H1 (cell line): Measurements from ENCODE around the gene ARHGAP42. TPM values are rescaled to one million over a fixed set of nuclear protein-coding genes. Genes with fewer than 3 reads are reported as not detected.

ENCODE experiments used
- CTCF ChIA-PET: fragments of 300-600 bp; sonication (Branson Sonifier 250); formaldehyde crosslinking; loops from one replicate; lab custom pipeline; 2021; ENCODE audit not compliant: partially characterized antibody; lab: Charles Lee
- POLR2A ChIA-PET: fragments of 300-600 bp; sonication (Branson Sonifier 250); formaldehyde crosslinking; loops from one replicate; lab custom pipeline; 2021; ENCODE audit warnings: inconsistent platforms; ENCODE audit not compliant: partially characterized antibody; lab: Charles Lee
- DNase-seq, 2 experiments: peaks; one replicate each; pipeline versions ENCODE4 v3.0.0 to v3.0.0-alpha.2; 2010 to 2022; ENCODE audit warnings: low spot score in 2 of 2, low read depth in 1 of 2, mixed read lengths in 1 of 2
- FAIRE-seq: peaks from 2 replicates; lab custom pipeline; 2011; peaks lifted over from hg19 to GRCh38; lab: Jason Lieb, UNC
- H2AFZ ChIP-seq: 2 replicates; pipeline ENCODE4 v1.8.1; 2012; ENCODE audit warnings: low read length, inconsistent platforms
- H2AK5ac ChIP-seq: 2 replicates; pipeline ENCODE4 v1.6.1; 2013; ENCODE audit warnings: low read depth, low read length
- H2BK120ac ChIP-seq: replicated peaks from 2 replicates; pipeline ENCODE3; 2013; ENCODE audit warnings: low read depth, low read length, inconsistent platforms
- H2BK12ac ChIP-seq: 2 replicates; pipeline ENCODE4 v1.6.1; 2013; ENCODE audit warnings: low read depth, low read length
- H2BK15ac ChIP-seq: 2 replicates; pipeline ENCODE4 v1.6.1; 2013; ENCODE audit warnings: low read length
- H2BK20ac ChIP-seq: 2 replicates; pipeline ENCODE4 v1.6.1; 2013; ENCODE audit warnings: low read length
- H2BK5ac ChIP-seq: 2 replicates; pipeline ENCODE4 v1.6.1; 2013; ENCODE audit warnings: low read depth, low read length
- H3K14ac ChIP-seq: 2 replicates; pipeline ENCODE4 v1.6.1; 2013; ENCODE audit warnings: inconsistent platforms; ENCODE audit not compliant: insufficient read length
- H3K18ac ChIP-seq: 2 replicates; pipeline ENCODE4 v1.6.1; 2013; ENCODE audit warnings: low read length; ENCODE audit errors: extremely low read depth
- H3K23ac ChIP-seq: 2 replicates; pipeline ENCODE4 v1.6.1; 2013; ENCODE audit warnings: inconsistent platforms; ENCODE audit not compliant: insufficient read length
- H3K23me2 ChIP-seq: 2 replicates; pipeline ENCODE4 v1.6.1; 2013; ENCODE audit warnings: low read depth, low read length
- H3K27ac ChIP-seq: 2 replicates; pipeline ENCODE4 v1.6.1; 2011; ENCODE audit warnings: low read depth, low read length, inconsistent platforms
- H3K27me3 ChIP-seq, 4 experiments: replicated peaks in 1 of 4; 1 replicate in 1 of 4; 2 replicates in 3 of 4; pipeline versions ENCODE4 v1.6.1 to v1.8.1; 2011 to 2013; ENCODE audit warnings: low read length in 3 of 4, mild to moderate bottlenecking in 3 of 4, inconsistent platforms in 2 of 4, mixed read lengths in 2 of 4, moderate library complexity in 1 of 4; ENCODE audit not compliant: control insufficient read depth in 3 of 4, insufficient read depth in 3 of 4; ENCODE audit errors: extremely low read depth in 1 of 4
- H3K36me3 ChIP-seq, 4 experiments: 2 replicates each; pipeline versions ENCODE4 v1.6.1 to v1.8.1; 2011 to 2013; ENCODE audit warnings: mild to moderate bottlenecking in 4 of 4, low read length in 3 of 4, moderate library complexity in 2 of 4, control low read depth in 1 of 4, inconsistent platforms in 1 of 4; ENCODE audit not compliant: insufficient read depth in 4 of 4, control insufficient read depth in 2 of 4
- H3K4ac ChIP-seq: replicated peaks from 2 replicates; pipeline ENCODE3; 2013; ENCODE audit warnings: low read length, low read depth, mixed read lengths, inconsistent platforms; ENCODE audit not compliant: insufficient read length
- H3K4me1 ChIP-seq, 4 experiments: replicated peaks in 1 of 4; 1 replicate in 1 of 4; 2 replicates in 3 of 4; pipeline versions ENCODE4 v1.6.1 to v1.8.1; 2011 to 2013; ENCODE audit warnings: low read length in 3 of 4, inconsistent platforms in 2 of 4, mixed read lengths in 1 of 4; ENCODE audit not compliant: insufficient read depth in 4 of 4, control insufficient read depth in 3 of 4
- H3K4me2 ChIP-seq, 2 experiments: 2 replicates each; pipeline versions ENCODE4 v1.6.1 to v1.8.1; 2011 to 2013; ENCODE audit warnings: low read depth in 2 of 2, low read length in 2 of 2, control low read depth in 1 of 2, inconsistent platforms in 1 of 2, mild to moderate bottlenecking in 1 of 2; ENCODE audit not compliant: insufficient read depth in 1 of 2
- H3K4me3 ChIP-seq, 4 experiments: fragments of 200-600, 300-600 bp in 1 of 4; sonication (generic), shearing (Covaris generic), sonication (Bioruptor Twin) in 1 of 4; 2 replicates each; pipeline versions ENCODE4 v1.5.1 to v1.8.1; 2011 to 2016; ENCODE audit warnings: low read length in 4 of 4, low read depth in 3 of 4, control low read depth in 2 of 4, inconsistent platforms in 2 of 4, mild to moderate bottlenecking in 2 of 4, mixed read lengths in 1 of 4, moderate library complexity in 1 of 4; ENCODE audit not compliant: insufficient read depth in 2 of 4; ENCODE audit errors: extremely low read depth in 1 of 4
- H3K56ac ChIP-seq: replicated peaks from 2 replicates; pipeline ENCODE3; 2013; ENCODE audit warnings: low read depth, mild to moderate bottlenecking, mixed read lengths, low read length, inconsistent platforms; ENCODE audit not compliant: insufficient read length
- H3K79me1 ChIP-seq: 2 replicates; pipeline ENCODE4 v1.6.1; 2013; ENCODE audit warnings: low read depth, low read length, control low read depth
- H3K79me2 ChIP-seq, 2 experiments: 2 replicates each; pipeline versions ENCODE4 v1.6.1 to v1.8.1; 2012 to 2013; ENCODE audit warnings: low read length in 2 of 2, mild to moderate bottlenecking in 2 of 2, inconsistent platforms in 1 of 2; ENCODE audit not compliant: insufficient read depth in 2 of 2, control insufficient read depth in 1 of 2
- H3K9ac ChIP-seq, 4 experiments: replicated peaks in 1 of 4; 1 replicate in 1 of 4; 2 replicates in 3 of 4; pipeline versions ENCODE4 v1.6.1 to v1.8.1; 2011 to 2013; ENCODE audit warnings: low read depth in 3 of 4, low read length in 3 of 4, control low read depth in 2 of 4, mild to moderate bottlenecking in 2 of 4, moderate library complexity in 2 of 4, inconsistent platforms in 1 of 4; ENCODE audit errors: extremely low read depth in 1 of 4
- H3K9me3 ChIP-seq, 2 experiments: 2 replicates each; pipeline versions ENCODE4 v1.6.1 to v1.8.1; 2012 to 2013; ENCODE audit warnings: mild to moderate bottlenecking in 2 of 2, moderate library complexity in 2 of 2, control low read depth in 1 of 2, inconsistent platforms in 1 of 2, low read depth in 1 of 2, low read length in 1 of 2, mixed read lengths in 1 of 2; ENCODE audit not compliant: insufficient read depth in 2 of 2
- H4K20me1 ChIP-seq, 2 experiments: replicated peaks in 1 of 2; 2 replicates each; pipeline versions ENCODE3 to v1.8.1; 2011 to 2013; ENCODE audit warnings: inconsistent platforms in 2 of 2, low read length in 2 of 2, mild to moderate bottlenecking in 1 of 2; ENCODE audit not compliant: insufficient read depth in 2 of 2, control insufficient read depth in 1 of 2
- H4K5ac ChIP-seq: 2 replicates; pipeline ENCODE4 v1.6.1; 2013; ENCODE audit warnings: low read length, low read depth, mixed read lengths, inconsistent platforms; ENCODE audit not compliant: insufficient read length
- H4K8ac ChIP-seq: 2 replicates; pipeline ENCODE4 v1.8.0; 2013; ENCODE audit warnings: mild to moderate bottlenecking, moderate library complexity, low read length, inconsistent platforms; ENCODE audit not compliant: insufficient read depth; ENCODE audit errors: extremely low read depth
- H4K91ac ChIP-seq: replicated peaks from 2 replicates; pipeline ENCODE3; 2013; ENCODE audit warnings: low read length, mixed read lengths, inconsistent platforms; ENCODE audit not compliant: insufficient read length
- ASH2L ChIP-seq: fragments of 200-600, 300-600 bp; sonication (generic); IDR thresholded peaks from one replicate; pipeline ENCODE4 v1.7.1; 2017; ENCODE audit warnings: low read length
- CTCF ChIP-seq, 3 experiments: IDR thresholded peaks; 1 replicate in 2 of 3; 2 replicates in 1 of 3; pipeline versions ENCODE4 v1.5.1 to v1.6.1; 2011; ENCODE audit warnings: low read length in 3 of 3, mild to moderate bottlenecking in 3 of 3, inconsistent platforms in 2 of 3, low read depth in 1 of 3, moderate library complexity in 1 of 3; ENCODE audit not compliant: insufficient read depth in 1 of 3; ENCODE audit errors: control extremely low read depth in 1 of 3
- GABPA ChIP-seq: IDR thresholded peaks from 2 replicates; pipeline ENCODE4 v1.6.1; 2011; ENCODE audit warnings: mild to moderate bottlenecking, low read length, moderate library complexity, borderline replicate concordance; ENCODE audit not compliant: insufficient read depth
- HDAC2 ChIP-seq, 2 experiments: fragments of 300-600 bp in 1 of 2; sonication (generic) in 1 of 2; IDR thresholded peaks; 2 replicates each; pipeline ENCODE4 v1.6.1; 2011 to 2012; ENCODE audit warnings: low read depth in 2 of 2, low read length in 2 of 2, mild to moderate bottlenecking in 2 of 2, moderate library complexity in 2 of 2, borderline replicate concordance in 1 of 2, inconsistent platforms in 1 of 2
- KDM1A ChIP-seq: fragments of 200-600, 300-600 bp; sonication (generic); IDR thresholded peaks from 2 replicates; pipeline ENCODE4 v1.7.1; 2016; ENCODE audit warnings: mild to moderate bottlenecking, low read length, borderline replicate concordance
- RFX5 ChIP-seq: IDR thresholded peaks from 2 replicates; pipeline ENCODE4 v1.6.1; 2011; ENCODE audit warnings: low read depth, low read length, improper control_type of control experiment, borderline replicate concordance
- RXRA ChIP-seq: IDR thresholded peaks from 2 replicates; pipeline ENCODE4 v1.6.1; 2011; ENCODE audit warnings: low read depth, mild to moderate bottlenecking, low read length, moderate library complexity; ENCODE audit not compliant: insufficient read depth
- SP1 ChIP-seq: IDR thresholded peaks from 2 replicates; pipeline ENCODE4 v1.6.1; 2011; ENCODE audit warnings: low read depth, low read length
- TCF12 ChIP-seq: IDR thresholded peaks from 2 replicates; pipeline ENCODE4 v1.6.1; 2011; ENCODE audit warnings: low read depth, mild to moderate bottlenecking, low read length
- ZNF274 ChIP-seq: IDR thresholded peaks from 2 replicates; pipeline ENCODE4 v1.7.0; 2012; ENCODE audit warnings: low read length, borderline replicate concordance; ENCODE audit errors: extremely low read depth
- WGBS, 2 experiments: shearing (Covaris generic) in 1 of 2; methylation state at CpG; one replicate each; pipeline versions ENCODE4 v1.1.6 to v1.1.7; 2013 to 2015; ENCODE audit warnings: low lambda C conversion rate in 2 of 2, mixed read lengths in 2 of 2, inconsistent platforms in 1 of 2, low coverage in 1 of 2, missing lambda C conversion rate in 1 of 2; ENCODE audit not compliant: insufficient replicate concordance in 2 of 2, insufficient coverage in 1 of 2, insufficient read length in 1 of 2; ENCODE audit errors: extremely low coverage in 1 of 2, missing lambda C conversion rate in 1 of 2; 5-methylcytosine and 5-hydroxymethylcytosine counted together
- polyA plus RNA-seq, 7 experiments: library from polyadenylated mRNA; depleted of rRNA in 3 of 7; stranded (reverse) in 5 of 7; unstranded in 2 of 7; fragments of >200 nt in 5 of 7; fragments of 200-250 nt in 2 of 7; gene quantifications; 1 replicate in 5 of 7; 2 replicates in 1 of 7; 4 replicates in 1 of 7; pipeline versions ENCODE4 v1.2.1 to v1.2.3, GENCODE V29; 2011 to 2013; ENCODE audit warnings: missing spikeins in 2 of 7, mixed read lengths in 2 of 7
- total RNA-seq: library from RNA; stranded (reverse); fragmentation: NEBNext Ultra II Directional; extraction: Animal tissue kit (Norgen Biotek cat#: 25700); gene quantifications from 2 replicates; pipeline ENCODE4 v1.2.1, GENCODE V29; 2021

ARHGAP42 gene
- total and polyA plus RNA-seq, 2 of the 8 experiments (the other 6 are each of a cell fraction or from before 2014, with no cell fraction given), result 22.2 to 33.5 TPM

GRCh38 chr11:100816823-100817222 lies 129.7 kb downstream of the ARHGAP42 start:
- H4K20me1 ChIP-seq, result no peaks in the 10 kb centered on the region
- H3K9me3 ChIP-seq, result no peaks in the 10 kb centered on the region
- no peak overlapping the region for H3K4ac ChIP-seq
- no peak overlapping the region; a peak in 1 of 7 replicates for H3K9ac ChIP-seq
- ChIA-PET CTCF (interaction anchor here (1.1 to 2.8 kb wide), 9 partner anchors 12 to 239 kb away, joined by 3 to 16 read pairs (median 5); partner anchors contain the start of gene ARHGAP42), POLR2A (interaction anchor here (1.2 kb wide), 1 partner anchor 41 kb away, joined by 3 read pairs; no protein-coding TSS in a partner anchor)
- DNase-seq (no peak), FAIRE-seq (no peak)
- H3K56ac ChIP-seq, result no peak overlapping the region
- H3K18ac ChIP-seq, result no peak overlapping the region
- no peak overlapping the region for H2BK15ac ChIP-seq
- no peak overlapping the region for H3K4me2 ChIP-seq
- no peak overlapping the region for H3K14ac ChIP-seq
- peaks cover 0 to 9% (median 2%) of the 10 kb centered on the region in 4 experiments; a peak in 4 of 7 replicates for H3K4me1 ChIP-seq
- H2BK12ac ChIP-seq, result no peak overlapping the region
- no peak overlapping the region for H2AFZ ChIP-seq
- no peaks in the 10 kb centered on the region; the same call in 1 of the 2 replicates for H3K79me1 ChIP-seq
- no peaks in the 10 kb centered on the region for H3K23me2 ChIP-seq
- H3K79me2 ChIP-seq, result peaks cover 0 to 24% of the 10 kb centered on the region in 2 experiments; a peak in 3 of 4 replicates
- H2BK20ac ChIP-seq, result no peak overlapping the region
- H3K36me3 ChIP-seq, result no peaks in the 10 kb centered on the region
- H2BK5ac ChIP-seq, result no peak overlapping the region
- H3K27me3 ChIP-seq, result peaks cover 0 to 1% (median 0%) of the 10 kb centered on the region in 4 experiments; a peak in 1 of 7 replicates
- H4K8ac ChIP-seq, result no peak overlapping the region
- WGBS, 2 experiments, result 100% methylated on average over 2 of the region's 2 CpGs; no CpG with 5 or more reads in 1 of the 2 experiments
- H3K23ac ChIP-seq, result no peak overlapping the region
- H4K5ac ChIP-seq, result no peak overlapping the region
- no peak overlapping the region for H2BK120ac ChIP-seq
- no peak overlapping the region for H2AK5ac ChIP-seq
- no peak overlapping the region for H4K91ac ChIP-seq
- H3K4me3 ChIP-seq, result no peak overlapping the region
- H3K27ac ChIP-seq, result no peak overlapping the region
- TF ChIP-seq KDM1A, result no peak
- TF ChIP-seq CTCF (IDR thresholded peaks at IDR 0.05; ENCODE audit: control extremely low read depth in 1 of 3, insufficient read depth in 1 of 3, low read depth in 1 of 3, low read length in 3 of 3), result no peak
- no peak for TF ChIP-seq ZNF274
- TF ChIP-seq RXRA, result no peak
- TF ChIP-seq SP1, result no peak
- TF ChIP-seq ASH2L, result no peak
- TF ChIP-seq RFX5, result no peak
- no peak for TF ChIP-seq TCF12
- no peak for TF ChIP-seq HDAC2 (IDR thresholded peaks at IDR 0.05; ENCODE audit: borderline replicate concordance in 1 of 2, low read depth in 2 of 2, low read length in 2 of 2)
- no peak for TF ChIP-seq GABPA
